K562 treated with DMSO at 1 percent for 12 hours (cell line): ENCODE data around the gene PTOV1. TPM values are rescaled to one million over a fixed set of nuclear protein-coding genes. Genes with fewer than 3 reads are reported as not detected.

Experiments used
- total RNA-seq: library from RNA; unstranded; fragments of 300-600 nt; gene quantifications from 2 replicates; pipeline ENCODE4 v1.2.3, GENCODE V29; 2022; ENCODE audit not compliant: insufficient read depth

Gene PTOV1
- total RNA-seq, result 166 and 170 TPM in 2 replicates

GRCh38 chr19:49850487-49851342 is at the start of gene PTOV1:
Gene PTOV1, plus strand, starts transcription at chr19:49851159.

GRCh38 chr19:49812997-49813861 is 37.7 kb upstream of the PTOV1 start, which contains the start of gene FUZ:
Gene FUZ, minus strand, starts transcription at chr19:49813292. Its CDS starts 186 bp downstream, at chr19:49813106.

GRCh38 chr19:49817964-49818648 is 32.9 kb upstream of the PTOV1 start, which contains the start of gene MED25:
Gene MED25, plus strand, starts transcription at chr19:49818289. Its CDS starts 53 bp downstream, at chr19:49818342.

GRCh38 chr19:49866933-49867782 is 16.2 kb downstream of the PTOV1 start, which contains the start of gene PNKP:
Gene PNKP, minus strand, starts transcription at chr19:49867576. Its CDS starts 372 bp downstream, at chr19:49867204.

GRCh38 chr19:49877020-49877878 is 26.3 kb downstream of the PTOV1 start, which contains the start of the genes AKT1S1 and TBC1D17:
Gene AKT1S1, minus strand, starts transcription at chr19:49877355. Its CDS starts 4,060 bp downstream, at chr19:49873295.
Gene TBC1D17, plus strand, starts transcription at chr19:49877702. Its CDS starts 22 bp downstream, at chr19:49877724.

GRCh38 chr19:49896863-49897621 is 46.1 kb downstream of the PTOV1 start, which contains the start of gene IL4I1:
Gene IL4I1, minus strand, starts transcription at chr19:49896887. Its CDS starts 727 bp downstream, at chr19:49896160.

Other genes starting within 250 kb of the PTOV1 start
- 16.3 and 25.9 TPM in 2 replicates for gene RRAS, start 211.0 kb upstream of the PTOV1 start, total RNA-seq
- 32.2 and 61.8 TPM in 2 replicates for gene SCAF1, start 208.9 kb upstream of the PTOV1 start, total RNA-seq
- 98.2 and 108 TPM in 2 replicates for gene IRF3, start 185.3 kb upstream of the PTOV1 start, total RNA-seq
- gene BCL2L12, start 185.2 kb upstream of the PTOV1 start, total RNA-seq, result 247 and 311 TPM in 2 replicates
- gene PRMT1, start 173.9 kb upstream of the PTOV1 start, total RNA-seq, result 124 and 147 TPM in 2 replicates
- 6.6 and 8.8 TPM in 2 replicates for gene ADM5, start 161.6 kb upstream of the PTOV1 start, total RNA-seq
- gene CPT1C, start 160.0 kb upstream of the PTOV1 start, total RNA-seq, result 2.0 and 8.0 TPM in 2 replicates
- 4.4 and 5.8 TPM in 2 replicates for gene TSKS, start 87.9 kb upstream of the PTOV1 start, total RNA-seq
- 105 and 144 TPM in 2 replicates for gene AP2A1, start 84.2 kb upstream of the PTOV1 start, total RNA-seq
- gene FUZ, start 37.9 kb upstream of the PTOV1 start, total RNA-seq, result 5.0 and 6.1 TPM in 2 replicates
- 59.3 and 76.8 TPM in 2 replicates for gene MED25, start 32.9 kb upstream of the PTOV1 start, total RNA-seq
- gene PNKP, start 16.4 kb downstream of the PTOV1 start, total RNA-seq, result 31.8 and 53.0 TPM in 2 replicates
- gene AKT1S1, start 26.2 kb downstream of the PTOV1 start, total RNA-seq, result 40.6 and 45.6 TPM in 2 replicates
- 14.7 and 16.8 TPM in 2 replicates for gene TBC1D17, start 26.5 kb downstream of the PTOV1 start, total RNA-seq
- 0.59 and 1.1 TPM in 2 replicates for gene IL4I1, start 45.7 kb downstream of the PTOV1 start, total RNA-seq
- gene ATF5, start 78.0 kb downstream of the PTOV1 start, total RNA-seq, result 601 and 861 TPM in 2 replicates
- 35.8 and 68.1 TPM in 2 replicates for gene NUP62, start 78.3 kb downstream of the PTOV1 start, total RNA-seq
- gene SIGLEC11, start 110.0 kb downstream of the PTOV1 start, total RNA-seq, result not detected in 2 replicates
- 61.7 and 88.6 TPM in 2 replicates for gene VRK3, start 174.2 kb downstream of the PTOV1 start, total RNA-seq
- 4.1 and 9.6 TPM in 2 replicates for gene ZNF473, start 174.8 kb downstream of the PTOV1 start, total RNA-seq